Fibroblast of pulmonary artery (primary cell): ENCODE results near the gene DDT.
A peak's percentile ranks its signal among the peaks of the same experiment; 100 is the strongest.
"Not testable (repeated sequence)": the region's sequence is repeated elsewhere in the genome, so short reads cannot be mapped to it uniquely, and the experiment has no call there.

Source experiments
- DNase-seq: peaks from one replicate; pipeline ENCODE4 v3.0.0-alpha.2; 2010; ENCODE audit warnings: low read depth
- H3K4me3 ChIP-seq: replicated peaks from 2 replicates; pipeline ENCODE4 v1.5.1; 2011; ENCODE audit warnings: low read depth, mild to moderate bottlenecking, control low read depth, low read length, moderate library complexity
- CTCF ChIP-seq: IDR thresholded peaks from 2 replicates; pipeline ENCODE4 v1.5.1; 2011; ENCODE audit warnings: mild to moderate bottlenecking, control low read depth, low read length, inconsistent platforms; ENCODE audit errors: missing control alignments

Gene DDT

GRCh38 chr22:23984430-23984829 lies 10.2 kb upstream of the DDT start:
- no peak overlapping the region for H3K4me3 ChIP-seq
- peak; percentile 49 for TF ChIP-seq CTCF
- peak; percentile 39 for DNase-seq

- not testable (repeated sequence) for DNase-seq
These were observed 6.3 kb upstream of the DDT start for GRCh38 chr22:23980567-23980966.

GRCh38 chr22:23979557-23980240 lies 5.5 kb upstream of the DDT start, which contains the start of gene GSTT2:
GSTT2 (plus strand) TSS chr22:23980134.
- DNase-seq: not testable (repeated sequence)

More at GRCh38 chr22:23980567-23980966, 6.3 kb upstream of the DDT start:
- not testable (repeated sequence) for H3K4me3 ChIP-seq

GRCh38 chr22:23977304-23977703 lies 3.1 kb upstream of the DDT start:
- H3K4me3 ChIP-seq, DNase-seq: not testable (repeated sequence)

More at GRCh38 chr22:23979557-23980240, 5.5 kb upstream of the DDT start, which contains the start of gene GSTT2:
- H3K4me3 ChIP-seq: not testable (repeated sequence)

- not testable (repeated sequence) for DNase-seq, H3K4me3 ChIP-seq
These were observed 653 bp upstream of the DDT start for GRCh38 chr22:23974836-23975352.

- H3K4me3 ChIP-seq, DNase-seq: not testable (repeated sequence)
These were observed 2.3 kb downstream of the DDT start for GRCh38 chr22:23971927-23972326.

GRCh38 chr22:23970816-23971486 lies 3.3 kb downstream of the DDT start:
- TF ChIP-seq CTCF: no peak
- no peak overlapping the region for H3K4me3 ChIP-seq
- DNase-seq: no peak

GRCh38 chr22:23970201-23970641 lies 4.0 kb downstream of the DDT start:
- no peak for TF ChIP-seq CTCF
- DNase-seq: no peak
- H3K4me3 ChIP-seq: no peak overlapping the region

- TF ChIP-seq CTCF: no peak
- DNase-seq: no peak
- no peak overlapping the region for H3K4me3 ChIP-seq
These were observed 5.2 kb downstream of the DDT start for GRCh38 chr22:23969071-23969470.

GRCh38 chr22:23966568-23966967 lies 7.7 kb downstream of the DDT start, which contains the start of gene DDTL:
DDTL (plus strand) TSS chr22:23966888; CDS start chr22:23966915, 27 bp downstream.
- not testable (repeated sequence) for H3K4me3 ChIP-seq, DNase-seq

- H3K4me3 ChIP-seq: not testable (repeated sequence)
These were observed 8.1 kb downstream of the DDT start for GRCh38 chr22:23966094-23966493.

GRCh38 chr22:23961084-23961771 lies 13.0 kb downstream of the DDT start, which contains the start of gene GSTT2B:
GSTT2B (minus strand) TSS chr22:23961195; CDS start chr22:23961131, 64 bp downstream.
- not testable (repeated sequence) for DNase-seq
- peak within 1 kb of the TSS; percentile 33 for H3K4me3 ChIP-seq

More at GRCh38 chr22:23966094-23966493, 8.1 kb downstream of the DDT start:
- not testable (repeated sequence) for DNase-seq
